Neural progenitor cell (in vitro differentiated cells): ENCODE data around the gene PRSS57. TPM values are rescaled to one million over a fixed set of nuclear protein-coding genes. Genes with fewer than 3 reads are reported as not detected.

ENCODE experiments used
- DNase-seq: peaks from one replicate; pipeline ENCODE4 v3.0.0-alpha.2; 2016; ENCODE audit warnings: low spot score
- H2AFZ ChIP-seq: fragments of 200-600 bp; sonication (generic); replicated peaks from 2 replicates; pipeline ENCODE4 v1.6.1; 2016; ENCODE audit warnings: antibody characterized with exemption
- H3F3A ChIP-seq: fragments of 200-600 bp; sonication (generic); 2 replicates; pipeline ENCODE4 v1.6.1; 2016; ENCODE audit warnings: antibody characterized with exemption, low read depth
- H3K27ac ChIP-seq: fragments of 200-600 bp; sonication (generic); 2 replicates; pipeline ENCODE4 v1.5.1; 2016; ENCODE audit warnings: mild to moderate bottlenecking
- H3K27me3 ChIP-seq: fragments of 200-600 bp; sonication (generic); 2 replicates; pipeline ENCODE4 v1.6.1; 2016; ENCODE audit warnings: mild to moderate bottlenecking, moderate library complexity
- H3K36me3 ChIP-seq: fragments of 200-600 bp; sonication (generic); 2 replicates; pipeline ENCODE4 v1.5.1; 2016
- H3K4me1 ChIP-seq: fragments of 200-600 bp; sonication (generic); 2 replicates; pipeline ENCODE4 v1.6.1; 2016; ENCODE audit warnings: mixed run types
- H3K4me2 ChIP-seq: fragments of 200-600 bp; sonication (generic); 2 replicates; pipeline ENCODE4 v1.6.1; 2016
- H3K4me3 ChIP-seq: fragments of 200-600 bp; sonication (generic); 2 replicates; pipeline ENCODE4 v1.5.1; 2016
- H3K79me2 ChIP-seq: fragments of 200-600 bp; sonication (generic); 2 replicates; pipeline ENCODE4 v1.6.1; 2016; ENCODE audit warnings: low read depth
- H3K9ac ChIP-seq: fragments of 200-600 bp; sonication (generic); 2 replicates; pipeline ENCODE4 v1.6.1; 2016
- H3K9me3 ChIP-seq: fragments of 200-600 bp; sonication (generic); 2 replicates; pipeline ENCODE4 v1.5.1; 2016; ENCODE audit warnings: low read depth
- H4K20me1 ChIP-seq: fragments of 200-600 bp; sonication (generic); 2 replicates; pipeline ENCODE4 v1.6.1; 2016; ENCODE audit warnings: low read depth
- H3K27ac Mint-ChIP-seq: 3 replicates; pipeline ENCODE4 v1.8.0; 2021; ENCODE audit warnings: mixed read lengths
- H3K27me3 Mint-ChIP-seq: 2 replicates; pipeline ENCODE4 v1.8.0; 2022; ENCODE audit warnings: low read depth, mild to moderate bottlenecking, inconsistent platforms, moderate library complexity, mixed read lengths; ENCODE audit not compliant: insufficient read depth
- H3K36me3 Mint-ChIP-seq: 3 replicates; pipeline ENCODE4 v1.8.0; 2021; ENCODE audit warnings: mixed read lengths
- H3K4me1 Mint-ChIP-seq: 3 replicates; pipeline ENCODE4 v1.8.0; 2021; ENCODE audit warnings: mixed read lengths
- H3K4me3 Mint-ChIP-seq: 3 replicates; pipeline ENCODE4 v1.8.0; 2021; ENCODE audit warnings: mild to moderate bottlenecking, moderate library complexity, mixed read lengths
- H3K9me3 Mint-ChIP-seq: 3 replicates; pipeline ENCODE4 v1.8.0; 2020; ENCODE audit warnings: mixed read lengths
- CTCF ChIP-seq: fragments of 200-600 bp; sonication (generic); IDR thresholded peaks from 2 replicates; pipeline ENCODE4 v1.5.1; 2017; ENCODE audit warnings: antibody characterized with exemption, mild to moderate bottlenecking
- EZH2 ChIP-seq: fragments of 200-600 bp; sonication (generic); IDR thresholded peaks from 2 replicates; pipeline ENCODE4 v1.6.1; 2017; ENCODE audit warnings: antibody characterized with exemption, mild to moderate bottlenecking, moderate library complexity
- EZH2phosphoT487 ChIP-seq: fragments of 200-600 bp; sonication (generic); IDR thresholded peaks from 2 replicates; pipeline ENCODE4 v1.6.1; 2017; ENCODE audit warnings: antibody characterized with exemption
- total RNA-seq: library from RNA; depleted of rRNA; stranded (reverse); fragments of >200 nt; gene quantifications from 2 replicates; pipeline ENCODE4 v1.2.3, GENCODE V29; 2015; ENCODE audit warnings: low replicate concordance

Gene PRSS57
- total RNA-seq, 1 donor from 2014 or later = not detected

- TF ChIP-seq EZH2phosphoT487 (no peak), CTCF (no peak), EZH2 (no peak)
These were observed 50.5 kb downstream of the PRSS57 start for GRCh38 chr19:644789-645188.

GRCh38 chr19:644363-644762 lies 50.9 kb downstream of the PRSS57 start:
- peaks cover under 1% of the 10 kb centered on the region for H3K4me1 Mint-ChIP-seq
- no peak overlapping the region for H3K4me2 ChIP-seq
- peaks cover 11% of the 10 kb centered on the region for H3F3A ChIP-seq
- DNase-seq = no peak
- H3K9me3 Mint-ChIP-seq = no peaks in the 10 kb centered on the region
- TF ChIP-seq EZH2 (no peak), EZH2phosphoT487 (no peak), CTCF (no peak)
- H3K27me3 Mint-ChIP-seq = peaks cover 5% of the 10 kb centered on the region
- H3K36me3 ChIP-seq = no peaks in the 10 kb centered on the region
- H3K36me3 Mint-ChIP-seq = peaks cover 3% of the 10 kb centered on the region
- H3K79me2 ChIP-seq = no peaks in the 10 kb centered on the region
- H3K4me1 ChIP-seq = no peaks in the 10 kb centered on the region
- no peaks in the 10 kb centered on the region for H3K9me3 ChIP-seq
- no peak overlapping the region for H3K27ac Mint-ChIP-seq
- peaks cover 10% of the 10 kb centered on the region for H3K27me3 ChIP-seq
- H3K9ac ChIP-seq = no peak overlapping the region
- H3K4me3 Mint-ChIP-seq = peak overlapping the region; percentile 53
- H2AFZ ChIP-seq = no peak overlapping the region
- H4K20me1 ChIP-seq = peaks cover 21% of the 10 kb centered on the region
- no peak overlapping the region for H3K27ac ChIP-seq
- no peak overlapping the region for H3K4me3 ChIP-seq

More at GRCh38 chr19:644789-645188, 50.5 kb downstream of the PRSS57 start:
- Histone ChIP-seq H4K20me1 (peaks cover 21% of the 10 kb centered on the region), H3K79me2 (no peaks in the 10 kb centered on the region), H3K27me3 (peaks cover 7% of the 10 kb centered on the region), H3K4me1 (no peaks in the 10 kb centered on the region), H3K4me2 (no peak overlapping the region), H2AFZ (no peak overlapping the region), H3K36me3 (no peaks in the 10 kb centered on the region), H3K27ac (no peak overlapping the region), H3K9me3 (no peaks in the 10 kb centered on the region), H3F3A (peaks cover 11% of the 10 kb centered on the region), H3K9ac (no peak overlapping the region), H3K4me3 (no peak overlapping the region)
- peaks cover 4% of the 10 kb centered on the region for H3K27me3 Mint-ChIP-seq
- H3K4me3 Mint-ChIP-seq = no peak overlapping the region
- H3K27ac Mint-ChIP-seq = no peak overlapping the region
- peaks cover 3% of the 10 kb centered on the region for H3K36me3 Mint-ChIP-seq
- H3K9me3 Mint-ChIP-seq = no peaks in the 10 kb centered on the region
- no peak for DNase-seq
- no peaks in the 10 kb centered on the region for H3K4me1 Mint-ChIP-seq

- Histone ChIP-seq H3K4me1 (no peaks in the 10 kb centered on the region), H3K27ac (no peak overlapping the region), H3K9ac (no peak overlapping the region), H3K4me3 (no peak overlapping the region), H3F3A (peaks cover 11% of the 10 kb centered on the region), H2AFZ (no peak overlapping the region), H3K36me3 (no peaks in the 10 kb centered on the region), H3K4me2 (no peak overlapping the region), H4K20me1 (peaks cover 21% of the 10 kb centered on the region), H3K9me3 (no peaks in the 10 kb centered on the region), H3K79me2 (no peaks in the 10 kb centered on the region), H3K27me3 (peaks cover 16% of the 10 kb centered on the region)
- H3K4me1 Mint-ChIP-seq = peaks cover 4% of the 10 kb centered on the region
- TF ChIP-seq EZH2phosphoT487 (no peak), EZH2 (no peak), CTCF (no peak)
- DNase-seq = no peak
- peaks cover 3% of the 10 kb centered on the region for H3K36me3 Mint-ChIP-seq
- H3K27me3 Mint-ChIP-seq = peaks cover 9% of the 10 kb centered on the region
- H3K9me3 Mint-ChIP-seq = no peaks in the 10 kb centered on the region
- H3K4me3 Mint-ChIP-seq = no peak overlapping the region
- no peak overlapping the region for H3K27ac Mint-ChIP-seq
These were observed 51.5 kb downstream of the PRSS57 start for GRCh38 chr19:643736-644135.
